HepG2 (cell line): ENCODE data around the gene PEMT. TPM values are rescaled to one million over a fixed set of nuclear protein-coding genes. Genes with fewer than 3 reads are reported as not detected.
A peak's percentile ranks its signal among the peaks of the same experiment; 100 is the strongest.

ENCODE experiments used
- GLI4 ChIP-seq: sonication (generic); formaldehyde crosslinking; IDR thresholded peaks from 2 replicates; pipeline ENCODE4 v1.5.1; 2020; ENCODE audit warnings: missing genetic modification reagents, mild to moderate bottlenecking, moderate library complexity, borderline replicate concordance
- GPN1 ChIP-seq: sonication (generic); formaldehyde crosslinking; IDR thresholded peaks from 2 replicates; pipeline ENCODE4 v1.5.1; 2020; ENCODE audit warnings: missing genetic modification reagents, borderline replicate concordance
- KLF13 ChIP-seq: sonication (generic); formaldehyde crosslinking; IDR thresholded peaks from 2 replicates; pipeline ENCODE4 v1.4.0; 2020; ENCODE audit warnings: mild to moderate bottlenecking, missing genetic modification reagents
- PHF5A ChIP-seq: IDR thresholded peaks from one replicate; pipeline ENCODE4 v1.6.1; 2018; ENCODE audit warnings: low read depth, missing genetic modification reagents; ENCODE audit not compliant: unreplicated experiment
- POLR2AphosphoS2 ChIP-seq: IDR thresholded peaks from 2 replicates; pipeline ENCODE4 v1.6.1; 2011; ENCODE audit warnings: low read depth, low read length, improper control_type of control experiment
- RARG ChIP-seq: sonication (generic); formaldehyde crosslinking; IDR thresholded peaks from 2 replicates; pipeline ENCODE4 v1.4.0; 2020; ENCODE audit warnings: low read depth, mild to moderate bottlenecking, missing genetic modification reagents
- ZBTB20 ChIP-seq: sonication (generic); formaldehyde crosslinking; IDR thresholded peaks from 2 replicates; pipeline ENCODE4 v1.8.1; 2023; ENCODE audit warnings: missing genetic modification reagents, low read depth, mild to moderate bottlenecking, borderline replicate concordance
- ZEB1 ChIP-seq: IDR thresholded peaks from 2 replicates; pipeline ENCODE4 v1.6.1; 2012; ENCODE audit warnings: mild to moderate bottlenecking, low read depth, inconsistent platforms; ENCODE audit not compliant: insufficient replicate concordance
- ZMYM2 ChIP-seq: sonication (generic); formaldehyde crosslinking; IDR thresholded peaks from 2 replicates; pipeline ENCODE4 v1.8.0; 2022; ENCODE audit warnings: mild to moderate bottlenecking, missing genetic modification reagents
- ZNF282 ChIP-seq: fragments of 450-650 bp; IDR thresholded peaks from 2 replicates; pipeline ENCODE4 v1.6.1; 2018; ENCODE audit not compliant: partially characterized antibody
- ZNF367 ChIP-seq: sonication (generic); formaldehyde crosslinking; IDR thresholded peaks from 2 replicates; pipeline ENCODE4 v1.4.0; 2020; ENCODE audit warnings: missing genetic modification reagents, borderline replicate concordance
- ZNF775 ChIP-seq: sonication (generic); formaldehyde crosslinking; IDR thresholded peaks from 2 replicates; pipeline ENCODE4 v1.4.0; 2020; ENCODE audit warnings: missing genetic modification reagents, mild to moderate bottlenecking, moderate library complexity, borderline replicate concordance
- ZSCAN30 ChIP-seq: sonication (generic); formaldehyde crosslinking; IDR thresholded peaks from 2 replicates; pipeline ENCODE4 v1.5.0; 2020; ENCODE audit warnings: mild to moderate bottlenecking, missing genetic modification reagents
- polyA plus RNA-seq, 8 experiments: library from polyadenylated mRNA; depleted of rRNA in 3 of 8; stranded (reverse) in 7 of 8; unstranded in 1 of 8; fragments of >200 nt; fragmentation: Illumina TruSeq in 4 of 8; extraction: Trizol in 4 of 8; gene quantifications; 2 replicates each; pipeline versions ENCODE4 v1.2.1 to v1.2.3, GENCODE V29; 2011 to 2016; ENCODE audit warnings: low read depth in 4 of 8, missing spikeins in 1 of 8, mixed read lengths in 1 of 8; ENCODE audit not compliant: insufficient read depth in 1 of 8
- total RNA-seq, 5 experiments: library from RNA; depleted of rRNA; stranded (reverse); fragments of >200 nt; fragmentation: Illumina TruSeq; extraction: Trizol; gene quantifications; 2 replicates each; pipeline ENCODE4 v1.2.3, GENCODE V29; 2016; ENCODE audit warnings: low read depth in 1 of 5
- TF ChIP-seq, protein P1 (sequence below): sonication (generic); formaldehyde crosslinking; IDR thresholded peaks from 2 replicates; pipeline ENCODE4 v1.5.1; 2020; ENCODE audit warnings: mild to moderate bottlenecking, missing genetic modification reagents, borderline replicate concordance
- TF ChIP-seq, protein P2 (sequence below): sonication (generic); formaldehyde crosslinking; IDR thresholded peaks from 2 replicates; pipeline ENCODE4 v1.9.0; 2022; ENCODE audit warnings: low read depth, missing genetic modification reagents
- TF ChIP-seq, protein P3 (sequence below): sonication (generic); formaldehyde crosslinking; IDR thresholded peaks from 2 replicates; pipeline ENCODE4 v1.4.0; 2020; ENCODE audit warnings: mild to moderate bottlenecking, missing genetic modification reagents
- TF ChIP-seq, protein P4 (sequence below): IDR thresholded peaks from 2 replicates; pipeline ENCODE4 v1.6.1; 2016
- TF ChIP-seq, protein P5 (sequence below): sonication (generic); formaldehyde crosslinking; IDR thresholded peaks from 2 replicates; pipeline ENCODE4 v1.8.1; 2022; ENCODE audit warnings: low read depth, mild to moderate bottlenecking, missing genetic modification reagents

The PEMT gene
- total and polyA plus RNA-seq, 2 of the 13 experiments (the other 11 are each of a cell fraction or from before 2014, with no cell fraction given): 31.7 to 43.6 TPM

DNA sequence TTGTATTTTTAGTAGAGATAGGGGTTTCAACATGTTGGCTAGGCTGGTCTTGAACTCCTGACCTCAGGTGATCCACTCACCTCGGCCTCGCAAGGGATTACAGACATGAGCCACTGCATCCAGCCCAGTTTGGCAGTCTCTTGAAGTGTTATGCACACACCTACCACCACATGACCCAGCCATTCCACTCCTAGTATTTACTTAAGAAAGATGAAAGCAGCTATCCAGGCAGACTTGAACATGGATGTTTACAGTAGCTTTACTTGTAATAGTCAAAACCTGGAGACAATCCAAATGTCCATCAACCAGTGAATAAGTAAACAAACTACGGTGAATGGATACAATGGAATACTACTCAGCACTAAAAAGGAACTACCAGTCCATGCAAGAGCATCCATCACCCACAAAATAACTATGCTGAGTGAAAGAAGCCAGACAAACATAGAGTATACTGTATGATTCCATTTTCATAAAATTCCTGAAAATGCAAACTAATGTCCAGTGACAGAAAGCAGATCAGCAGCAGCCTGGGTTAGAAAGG, 57.5 kb downstream of the PEMT start (continued):
- TF ChIP-seq, protein P1, sequence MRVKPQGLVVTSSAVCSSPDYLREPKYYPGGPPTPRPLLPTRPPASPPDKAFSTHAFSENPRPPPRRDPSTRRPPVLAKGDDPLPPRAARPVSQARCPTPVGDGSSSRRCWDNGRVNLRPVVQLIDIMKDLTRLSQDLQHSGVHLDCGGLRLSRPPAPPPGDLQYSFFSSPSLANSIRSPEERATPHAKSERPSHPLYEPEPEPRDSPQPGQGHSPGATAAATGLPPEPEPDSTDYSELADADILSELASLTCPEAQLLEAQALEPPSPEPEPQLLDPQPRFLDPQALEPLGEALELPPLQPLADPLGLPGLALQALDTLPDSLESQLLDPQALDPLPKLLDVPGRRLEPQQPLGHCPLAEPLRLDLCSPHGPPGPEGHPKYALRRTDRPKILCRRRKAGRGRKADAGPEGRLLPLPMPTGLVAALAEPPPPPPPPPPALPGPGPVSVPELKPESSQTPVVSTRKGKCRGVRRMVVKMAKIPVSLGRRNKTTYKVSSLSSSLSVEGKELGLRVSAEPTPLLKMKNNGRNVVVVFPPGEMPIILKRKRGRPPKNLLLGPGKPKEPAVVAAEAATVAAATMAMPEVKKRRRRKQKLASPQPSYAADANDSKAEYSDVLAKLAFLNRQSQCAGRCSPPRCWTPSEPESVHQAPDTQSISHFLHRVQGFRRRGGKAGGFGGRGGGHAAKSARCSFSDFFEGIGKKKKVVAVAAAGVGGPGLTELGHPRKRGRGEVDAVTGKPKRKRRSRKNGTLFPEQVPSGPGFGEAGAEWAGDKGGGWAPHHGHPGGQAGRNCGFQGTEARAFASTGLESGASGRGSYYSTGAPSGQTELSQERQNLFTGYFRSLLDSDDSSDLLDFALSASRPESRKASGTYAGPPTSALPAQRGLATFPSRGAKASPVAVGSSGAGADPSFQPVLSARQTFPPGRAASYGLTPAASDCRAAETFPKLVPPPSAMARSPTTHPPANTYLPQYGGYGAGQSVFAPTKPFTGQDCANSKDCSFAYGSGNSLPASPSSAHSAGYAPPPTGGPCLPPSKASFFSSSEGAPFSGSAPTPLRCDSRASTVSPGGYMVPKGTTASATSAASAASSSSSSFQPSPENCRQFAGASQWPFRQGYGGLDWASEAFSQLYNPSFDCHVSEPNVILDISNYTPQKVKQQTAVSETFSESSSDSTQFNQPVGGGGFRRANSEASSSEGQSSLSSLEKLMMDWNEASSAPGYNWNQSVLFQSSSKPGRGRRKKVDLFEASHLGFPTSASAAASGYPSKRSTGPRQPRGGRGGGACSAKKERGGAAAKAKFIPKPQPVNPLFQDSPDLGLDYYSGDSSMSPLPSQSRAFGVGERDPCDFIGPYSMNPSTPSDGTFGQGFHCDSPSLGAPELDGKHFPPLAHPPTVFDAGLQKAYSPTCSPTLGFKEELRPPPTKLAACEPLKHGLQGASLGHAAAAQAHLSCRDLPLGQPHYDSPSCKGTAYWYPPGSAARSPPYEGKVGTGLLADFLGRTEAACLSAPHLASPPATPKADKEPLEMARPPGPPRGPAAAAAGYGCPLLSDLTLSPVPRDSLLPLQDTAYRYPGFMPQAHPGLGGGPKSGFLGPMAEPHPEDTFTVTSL (CRISPR knock-in tag): peak; percentile 97
- TF ChIP-seq ZMYM2 (CRISPR knock-in tag): peak; percentile 97
- TF ChIP-seq ZEB1: peak; percentile 73
- TF ChIP-seq POLR2AphosphoS2: no peak
- TF ChIP-seq ZNF282: no peak
- TF ChIP-seq, protein P2, sequence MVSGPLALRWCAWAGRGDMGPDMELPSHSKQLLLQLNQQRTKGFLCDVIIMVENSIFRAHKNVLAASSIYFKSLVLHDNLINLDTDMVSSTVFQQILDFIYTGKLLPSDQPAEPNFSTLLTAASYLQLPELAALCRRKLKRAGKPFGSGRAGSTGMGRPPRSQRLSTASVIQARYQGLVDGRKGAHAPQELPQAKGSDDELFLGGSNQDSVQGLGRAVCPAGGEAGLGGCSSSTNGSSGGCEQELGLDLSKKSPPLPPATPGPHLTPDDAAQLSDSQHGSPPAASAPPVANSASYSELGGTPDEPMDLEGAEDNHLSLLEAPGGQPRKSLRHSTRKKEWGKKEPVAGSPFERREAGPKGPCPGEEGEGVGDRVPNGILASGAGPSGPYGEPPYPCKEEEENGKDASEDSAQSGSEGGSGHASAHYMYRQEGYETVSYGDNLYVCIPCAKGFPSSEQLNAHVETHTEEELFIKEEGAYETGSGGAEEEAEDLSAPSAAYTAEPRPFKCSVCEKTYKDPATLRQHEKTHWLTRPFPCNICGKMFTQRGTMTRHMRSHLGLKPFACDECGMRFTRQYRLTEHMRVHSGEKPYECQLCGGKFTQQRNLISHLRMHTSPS: peak; percentile 24; the same call in 1 of the 2 replicates
- peak; percentile 95 for TF ChIP-seq PHF5A (CRISPR knock-in tag)
- TF ChIP-seq KLF13 (CRISPR knock-in tag): no peak
- no peak; the same call in 1 of the 2 replicates for TF ChIP-seq GLI4 (CRISPR knock-in tag)
- TF ChIP-seq ZBTB20 (CRISPR knock-in tag): peak; percentile 81; the same call in 1 of the 2 replicates
- TF ChIP-seq, protein P3, sequence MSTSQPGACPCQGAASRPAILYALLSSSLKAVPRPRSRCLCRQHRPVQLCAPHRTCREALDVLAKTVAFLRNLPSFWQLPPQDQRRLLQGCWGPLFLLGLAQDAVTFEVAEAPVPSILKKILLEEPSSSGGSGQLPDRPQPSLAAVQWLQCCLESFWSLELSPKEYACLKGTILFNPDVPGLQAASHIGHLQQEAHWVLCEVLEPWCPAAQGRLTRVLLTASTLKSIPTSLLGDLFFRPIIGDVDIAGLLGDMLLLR (CRISPR knock-in tag): no peak
- no peak for TF ChIP-seq RARG (CRISPR knock-in tag)
- no peak for TF ChIP-seq GPN1
- TF ChIP-seq ZNF775 (CRISPR knock-in tag): no peak
- TF ChIP-seq, protein P4, sequence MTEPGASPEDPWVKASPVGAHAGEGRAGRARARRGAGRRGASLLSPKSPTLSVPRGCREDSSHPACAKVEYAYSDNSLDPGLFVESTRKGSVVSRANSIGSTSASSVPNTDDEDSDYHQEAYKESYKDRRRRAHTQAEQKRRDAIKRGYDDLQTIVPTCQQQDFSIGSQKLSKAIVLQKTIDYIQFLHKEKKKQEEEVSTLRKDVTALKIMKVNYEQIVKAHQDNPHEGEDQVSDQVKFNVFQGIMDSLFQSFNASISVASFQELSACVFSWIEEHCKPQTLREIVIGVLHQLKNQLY: peak; percentile 95
- TF ChIP-seq ZNF367 (CRISPR knock-in tag): no peak
- TF ChIP-seq ZSCAN30: no peak
- TF ChIP-seq, protein P5, sequence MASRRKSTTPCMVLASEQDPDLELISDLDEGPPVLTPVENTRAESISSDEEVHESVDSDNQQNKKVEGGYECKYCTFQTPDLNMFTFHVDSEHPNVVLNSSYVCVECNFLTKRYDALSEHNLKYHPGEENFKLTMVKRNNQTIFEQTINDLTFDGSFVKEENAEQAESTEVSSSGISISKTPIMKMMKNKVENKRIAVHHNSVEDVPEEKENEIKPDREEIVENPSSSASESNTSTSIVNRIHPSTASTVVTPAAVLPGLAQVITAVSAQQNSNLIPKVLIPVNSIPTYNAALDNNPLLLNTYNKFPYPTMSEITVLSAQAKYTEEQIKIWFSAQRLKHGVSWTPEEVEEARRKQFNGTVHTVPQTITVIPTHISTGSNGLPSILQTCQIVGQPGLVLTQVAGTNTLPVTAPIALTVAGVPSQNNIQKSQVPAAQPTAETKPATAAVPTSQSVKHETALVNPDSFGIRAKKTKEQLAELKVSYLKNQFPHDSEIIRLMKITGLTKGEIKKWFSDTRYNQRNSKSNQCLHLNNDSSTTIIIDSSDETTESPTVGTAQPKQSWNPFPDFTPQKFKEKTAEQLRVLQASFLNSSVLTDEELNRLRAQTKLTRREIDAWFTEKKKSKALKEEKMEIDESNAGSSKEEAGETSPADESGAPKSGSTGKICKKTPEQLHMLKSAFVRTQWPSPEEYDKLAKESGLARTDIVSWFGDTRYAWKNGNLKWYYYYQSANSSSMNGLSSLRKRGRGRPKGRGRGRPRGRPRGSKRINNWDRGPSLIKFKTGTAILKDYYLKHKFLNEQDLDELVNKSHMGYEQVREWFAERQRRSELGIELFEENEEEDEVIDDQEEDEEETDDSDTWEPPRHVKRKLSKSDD (CRISPR knock-in tag): no peak; the same call in 1 of the 2 replicates
